GM12874 (cell line): ENCODE data around the gene ZNF174.

Source experiments
- TF ChIP-seq, protein P1 (sequence below): IDR thresholded peaks from 2 replicates; pipeline ENCODE4 v1.5.1; 2011; ENCODE audit warnings: low read depth, mild to moderate bottlenecking, control low read depth, low read length, moderate library complexity; ENCODE audit not compliant: insufficient read depth

ZNF174 gene

DNA sequence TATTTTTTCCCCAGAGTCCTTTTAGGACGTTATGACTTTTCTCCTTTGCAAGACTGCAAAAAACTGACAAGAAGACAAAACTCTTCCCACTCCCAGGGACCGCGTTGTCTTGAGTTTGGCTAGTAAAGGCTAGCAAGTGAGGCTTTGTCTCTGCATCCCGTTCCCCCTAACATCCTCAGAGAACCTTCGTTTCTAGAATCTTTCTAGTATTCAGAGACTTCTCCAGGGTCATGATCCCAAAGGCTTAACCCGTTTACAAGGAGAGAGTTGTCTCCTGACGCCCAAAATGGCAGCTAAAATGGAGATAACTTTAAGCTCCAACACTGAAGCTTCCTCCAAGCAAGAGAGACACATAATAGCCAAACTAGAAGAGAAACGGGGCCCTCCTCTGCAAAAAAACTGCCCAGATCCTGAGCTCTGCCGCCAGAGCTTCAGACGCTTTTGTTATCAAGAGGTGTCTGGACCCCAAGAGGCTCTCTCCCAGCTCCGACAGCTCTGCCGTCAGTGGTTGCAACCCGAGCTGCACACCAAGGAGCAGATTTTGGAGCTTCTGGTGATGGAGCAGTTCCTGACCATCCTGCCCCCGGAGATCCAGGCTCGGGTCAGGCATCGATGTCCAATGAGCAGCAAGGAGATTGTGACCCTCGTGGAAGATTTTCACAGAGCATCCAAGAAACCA is 843 bp downstream of the ZNF174 start:
- TF ChIP-seq, protein P1, sequence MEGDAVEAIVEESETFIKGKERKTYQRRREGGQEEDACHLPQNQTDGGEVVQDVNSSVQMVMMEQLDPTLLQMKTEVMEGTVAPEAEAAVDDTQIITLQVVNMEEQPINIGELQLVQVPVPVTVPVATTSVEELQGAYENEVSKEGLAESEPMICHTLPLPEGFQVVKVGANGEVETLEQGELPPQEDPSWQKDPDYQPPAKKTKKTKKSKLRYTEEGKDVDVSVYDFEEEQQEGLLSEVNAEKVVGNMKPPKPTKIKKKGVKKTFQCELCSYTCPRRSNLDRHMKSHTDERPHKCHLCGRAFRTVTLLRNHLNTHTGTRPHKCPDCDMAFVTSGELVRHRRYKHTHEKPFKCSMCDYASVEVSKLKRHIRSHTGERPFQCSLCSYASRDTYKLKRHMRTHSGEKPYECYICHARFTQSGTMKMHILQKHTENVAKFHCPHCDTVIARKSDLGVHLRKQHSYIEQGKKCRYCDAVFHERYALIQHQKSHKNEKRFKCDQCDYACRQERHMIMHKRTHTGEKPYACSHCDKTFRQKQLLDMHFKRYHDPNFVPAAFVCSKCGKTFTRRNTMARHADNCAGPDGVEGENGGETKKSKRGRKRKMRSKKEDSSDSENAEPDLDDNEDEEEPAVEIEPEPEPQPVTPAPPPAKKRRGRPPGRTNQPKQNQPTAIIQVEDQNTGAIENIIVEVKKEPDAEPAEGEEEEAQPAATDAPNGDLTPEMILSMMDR, result no peak

DNA sequence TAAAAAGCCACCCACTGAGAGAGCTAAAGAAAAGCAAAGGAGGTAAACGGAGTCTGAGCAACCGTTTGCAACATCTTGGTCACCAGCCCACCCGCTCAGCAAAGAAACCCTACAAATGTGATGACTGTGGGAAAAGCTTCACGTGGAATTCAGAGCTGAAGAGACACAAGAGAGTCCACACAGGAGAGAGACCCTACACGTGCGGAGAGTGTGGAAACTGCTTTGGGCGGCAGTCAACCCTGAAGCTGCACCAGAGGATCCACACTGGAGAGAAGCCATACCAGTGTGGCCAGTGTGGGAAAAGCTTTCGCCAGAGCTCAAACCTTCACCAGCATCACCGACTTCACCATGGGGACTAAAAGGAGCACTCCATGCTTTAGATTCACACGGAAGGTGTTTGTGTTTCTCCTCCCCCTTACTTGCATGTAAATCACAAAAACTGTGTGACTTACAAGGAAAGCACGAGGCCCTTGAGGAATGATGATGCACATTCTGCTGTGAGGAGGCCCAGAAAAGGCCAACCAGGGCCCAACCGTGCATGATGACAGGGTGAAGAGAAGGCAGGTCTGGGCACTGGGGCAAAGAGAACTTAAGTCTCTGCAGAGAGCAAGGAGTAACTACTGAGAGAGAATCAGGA is 7.7 kb downstream of the ZNF174 start:
- TF ChIP-seq, protein P1, result no peak

DNA sequence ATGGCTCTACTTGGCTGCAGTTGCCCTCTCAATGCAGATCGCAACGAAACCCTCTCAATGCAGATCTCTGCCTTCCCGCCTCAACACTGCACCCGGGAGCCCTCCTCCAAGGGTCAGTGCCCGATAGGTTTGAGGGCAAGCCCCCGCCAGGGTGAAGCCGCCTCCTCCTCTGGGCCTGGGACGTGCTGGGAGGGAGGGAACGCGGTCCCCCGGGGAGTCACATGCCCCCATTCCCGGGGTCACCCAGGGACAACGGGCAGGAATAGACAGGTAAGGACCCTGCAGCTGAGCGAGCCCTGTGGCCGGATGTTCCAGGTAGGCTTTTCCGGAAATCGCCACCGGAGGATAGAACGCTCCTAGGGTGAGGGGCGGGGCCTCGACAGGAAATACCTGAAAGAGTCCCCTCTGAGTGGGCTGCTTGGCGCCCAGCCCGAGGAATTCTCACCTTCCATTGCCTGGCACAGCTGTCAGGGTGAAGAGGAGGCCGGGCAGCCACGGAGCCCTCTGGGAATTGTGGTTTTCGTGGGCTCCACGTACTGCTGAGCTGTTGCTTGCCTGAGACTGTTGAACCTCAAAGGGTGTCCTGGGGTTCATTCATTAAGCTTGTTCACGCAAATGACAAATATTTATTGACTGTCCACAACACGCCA is 12.8 kb downstream of the ZNF174 start:
- TF ChIP-seq, protein P1, result no peak

DNA sequence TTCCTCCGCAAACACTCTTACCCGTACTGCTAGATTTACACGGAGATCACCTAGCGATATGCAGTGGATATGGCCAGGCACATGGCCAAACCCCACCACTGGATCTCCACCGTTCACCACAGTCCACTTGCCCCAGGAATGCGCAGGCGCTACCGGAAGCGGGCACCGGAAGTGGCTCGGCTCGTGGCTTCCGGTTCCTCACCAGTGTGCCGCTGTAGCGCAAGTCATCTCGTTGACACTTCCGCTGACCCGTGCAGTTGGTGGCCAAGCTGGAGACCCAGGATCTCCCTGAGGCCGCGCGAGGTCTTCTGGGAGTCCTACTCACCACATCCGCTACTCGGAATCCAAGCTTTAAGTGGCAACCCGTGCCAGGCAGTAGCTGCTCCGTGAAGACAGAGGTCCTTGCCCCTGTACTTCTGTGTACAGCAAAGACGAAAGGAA is 30.8 kb downstream of the ZNF174 start:
- TF ChIP-seq, protein P1, result no peak

DNA sequence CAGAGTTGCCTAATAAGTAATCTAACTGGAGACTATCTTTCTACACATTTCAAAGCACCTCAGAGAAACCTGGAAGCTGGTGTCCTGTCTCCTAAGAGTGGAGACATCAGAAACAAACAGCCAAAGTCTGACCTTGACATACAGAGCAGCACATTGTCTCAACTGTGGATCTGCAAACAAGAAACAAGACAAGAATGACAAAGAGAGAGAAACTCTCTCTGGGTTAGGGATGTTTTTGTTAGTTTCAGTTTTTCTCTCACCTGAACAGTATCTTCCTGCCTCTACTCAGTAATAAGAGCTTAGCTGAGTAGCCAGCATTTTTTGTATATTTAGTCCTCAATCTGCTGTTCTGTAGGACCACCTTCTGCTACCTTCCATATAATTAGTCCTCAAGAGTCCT is 33.4 kb downstream of the ZNF174 start:
- TF ChIP-seq, protein P1, result no peak

DNA sequence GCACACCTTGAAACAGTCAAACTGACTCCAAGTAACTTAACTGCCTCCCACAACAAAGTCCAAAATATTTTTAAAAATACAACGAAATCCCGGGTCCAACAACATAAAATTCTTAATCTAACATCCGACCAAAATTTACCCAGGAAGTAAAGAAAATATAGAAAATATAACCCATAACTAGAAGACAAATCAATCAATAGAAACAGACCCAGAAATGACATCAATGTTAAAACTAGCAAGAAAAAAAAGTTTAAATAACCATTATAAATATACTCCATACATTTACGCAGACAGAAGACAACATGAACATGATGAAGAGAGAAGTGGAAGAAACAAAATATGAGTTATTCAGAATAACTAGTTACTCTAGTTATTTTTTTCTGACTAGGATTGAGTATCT is 38.6 kb downstream of the ZNF174 start:
- TF ChIP-seq, protein P1, result no peak

DNA sequence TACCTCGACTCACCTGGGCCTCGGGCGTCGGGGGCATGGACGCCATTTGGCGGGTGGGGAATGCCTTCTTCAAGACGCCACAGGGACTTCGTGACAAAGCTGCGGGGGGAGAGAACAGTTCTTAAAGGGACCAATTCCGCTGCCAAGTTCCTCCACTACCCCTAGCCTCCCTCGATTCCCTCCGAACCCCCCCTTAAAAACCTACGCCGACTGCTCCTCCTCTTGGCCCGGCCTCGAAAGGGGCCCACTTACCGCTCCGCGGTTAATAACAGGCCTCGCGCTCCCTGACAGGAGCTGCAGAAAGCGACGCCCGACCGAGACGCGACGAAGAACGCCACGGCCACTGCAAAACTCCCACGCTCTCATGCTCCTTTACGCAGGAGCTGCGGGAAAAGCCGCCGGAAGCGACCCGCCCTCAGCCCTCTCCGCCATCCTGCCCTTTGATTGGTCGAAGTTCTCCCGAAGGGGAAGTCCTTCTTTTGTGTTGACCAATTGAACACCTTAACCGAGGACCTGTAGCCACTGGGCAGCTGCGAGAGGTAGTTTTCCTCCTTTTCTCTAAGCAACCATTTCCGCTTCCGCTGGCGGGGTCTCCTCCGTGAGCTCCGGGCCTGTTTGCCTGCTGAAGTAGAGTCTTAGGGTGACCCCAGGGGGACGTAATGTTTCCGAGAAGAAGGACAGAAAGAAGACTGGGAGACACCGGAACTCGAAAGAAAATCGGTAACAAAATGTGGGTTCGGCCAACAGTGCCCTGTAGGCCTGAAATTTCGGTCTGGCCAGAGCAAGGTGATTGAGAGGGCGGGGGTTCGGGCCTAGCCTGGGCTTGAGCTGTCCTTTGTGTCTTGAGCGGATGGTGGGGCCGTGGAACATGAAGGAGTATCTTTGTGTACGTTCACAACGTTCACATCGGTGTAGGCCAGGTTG is 42.4 kb downstream of the ZNF174 start, which contains the start of the genes NAA60 and ZNF597:
TSS of gene NAA60 (plus strand) at position 573 of the 924 bp plus-strand sequence. CDS start 32,548 bp downstream, outside the sequence.
TSS of gene ZNF597 (minus strand) at position 397 of the 924 bp plus-strand sequence. CDS start at position 46, 351 bp downstream.
- TF ChIP-seq, protein P1, result no peak
